Upper lobe of left lung (tissue), 4 donors: ENCODE measurements around the gene NR4A2.

Experiments
- EP300 ChIP-seq, 4 donors: sonication (generic); formaldehyde crosslinking; IDR thresholded peaks; one replicate each; pipeline ENCODE4 v1.5.1; 2017; ENCODE audit warnings: antibody characterized with exemption in 4 of 4, control low read depth in 2 of 4
- POLR2A ChIP-seq, 4 donors: fragments of 450-650 bp; IDR thresholded peaks; one replicate each; pipeline ENCODE4 v1.5.1; 2016 to 2017; ENCODE audit warnings: antibody characterized with exemption in 4 of 4, mild to moderate bottlenecking in 2 of 4
- POLR2AphosphoS5 ChIP-seq, 2 donors: sonication (generic); formaldehyde crosslinking; IDR thresholded peaks; one replicate each; pipeline ENCODE4 v1.5.1; 2017; ENCODE audit warnings: antibody characterized with exemption in 2 of 2
- TF ChIP-seq, protein P1 (sequence below), 6 experiments: fragments of 450-650 bp in 4 of 6; fragments of 200-600 bp in 2 of 6; sonication (generic) in 2 of 6; IDR thresholded peaks; one replicate each; pipeline ENCODE4 v1.5.1; 2016 to 2019; ENCODE audit warnings: antibody characterized with exemption in 6 of 6

DNA sequence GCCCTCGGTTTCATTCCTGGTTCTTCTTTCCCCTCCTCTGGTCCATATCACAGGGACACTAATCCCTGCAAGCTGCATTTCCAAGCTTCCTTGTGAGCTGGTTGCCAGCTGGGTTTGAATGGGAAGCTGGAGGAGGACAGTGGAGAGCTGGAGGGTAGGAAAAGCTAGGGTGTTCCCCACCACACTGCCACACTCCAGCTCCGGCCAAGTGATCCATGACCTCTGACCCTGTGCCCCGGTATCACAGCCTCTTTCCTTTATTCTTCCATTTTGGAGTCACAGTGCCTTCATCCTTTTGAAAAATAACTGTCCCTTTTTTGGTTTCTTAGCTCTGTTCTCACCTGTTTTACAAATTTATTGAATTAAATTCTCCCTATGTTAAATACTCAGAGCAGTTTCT is 13.1 kb upstream of the NR4A2 start:
- TF ChIP-seq, protein P1, sequence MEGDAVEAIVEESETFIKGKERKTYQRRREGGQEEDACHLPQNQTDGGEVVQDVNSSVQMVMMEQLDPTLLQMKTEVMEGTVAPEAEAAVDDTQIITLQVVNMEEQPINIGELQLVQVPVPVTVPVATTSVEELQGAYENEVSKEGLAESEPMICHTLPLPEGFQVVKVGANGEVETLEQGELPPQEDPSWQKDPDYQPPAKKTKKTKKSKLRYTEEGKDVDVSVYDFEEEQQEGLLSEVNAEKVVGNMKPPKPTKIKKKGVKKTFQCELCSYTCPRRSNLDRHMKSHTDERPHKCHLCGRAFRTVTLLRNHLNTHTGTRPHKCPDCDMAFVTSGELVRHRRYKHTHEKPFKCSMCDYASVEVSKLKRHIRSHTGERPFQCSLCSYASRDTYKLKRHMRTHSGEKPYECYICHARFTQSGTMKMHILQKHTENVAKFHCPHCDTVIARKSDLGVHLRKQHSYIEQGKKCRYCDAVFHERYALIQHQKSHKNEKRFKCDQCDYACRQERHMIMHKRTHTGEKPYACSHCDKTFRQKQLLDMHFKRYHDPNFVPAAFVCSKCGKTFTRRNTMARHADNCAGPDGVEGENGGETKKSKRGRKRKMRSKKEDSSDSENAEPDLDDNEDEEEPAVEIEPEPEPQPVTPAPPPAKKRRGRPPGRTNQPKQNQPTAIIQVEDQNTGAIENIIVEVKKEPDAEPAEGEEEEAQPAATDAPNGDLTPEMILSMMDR (IDR thresholded peaks at IDR 0.05) = no peak
- no peak for TF ChIP-seq EP300 (IDR thresholded peaks at IDR 0.05)
- no peak for TF ChIP-seq POLR2A (IDR thresholded peaks at IDR 0.05)
- no peak for TF ChIP-seq POLR2AphosphoS5 (IDR thresholded peaks at IDR 0.05)
